GM18508 (cell line): ENCODE measurements around the gene NINJ2.
"Not testable (repeated sequence)": the region's sequence is repeated elsewhere in the genome, so short reads cannot be mapped to it uniquely, and the experiment has no call there.

ENCODE experiments used
- ATAC-seq: cut with Tn5 transposase; IDR thresholded peaks from one replicate; pipeline ENCODE4 v1.9.1; 2021; ENCODE audit warnings: moderate number of reproducible peaks; ENCODE audit not compliant: insufficient read depth, unreplicated experiment

Gene NINJ2

DNA sequence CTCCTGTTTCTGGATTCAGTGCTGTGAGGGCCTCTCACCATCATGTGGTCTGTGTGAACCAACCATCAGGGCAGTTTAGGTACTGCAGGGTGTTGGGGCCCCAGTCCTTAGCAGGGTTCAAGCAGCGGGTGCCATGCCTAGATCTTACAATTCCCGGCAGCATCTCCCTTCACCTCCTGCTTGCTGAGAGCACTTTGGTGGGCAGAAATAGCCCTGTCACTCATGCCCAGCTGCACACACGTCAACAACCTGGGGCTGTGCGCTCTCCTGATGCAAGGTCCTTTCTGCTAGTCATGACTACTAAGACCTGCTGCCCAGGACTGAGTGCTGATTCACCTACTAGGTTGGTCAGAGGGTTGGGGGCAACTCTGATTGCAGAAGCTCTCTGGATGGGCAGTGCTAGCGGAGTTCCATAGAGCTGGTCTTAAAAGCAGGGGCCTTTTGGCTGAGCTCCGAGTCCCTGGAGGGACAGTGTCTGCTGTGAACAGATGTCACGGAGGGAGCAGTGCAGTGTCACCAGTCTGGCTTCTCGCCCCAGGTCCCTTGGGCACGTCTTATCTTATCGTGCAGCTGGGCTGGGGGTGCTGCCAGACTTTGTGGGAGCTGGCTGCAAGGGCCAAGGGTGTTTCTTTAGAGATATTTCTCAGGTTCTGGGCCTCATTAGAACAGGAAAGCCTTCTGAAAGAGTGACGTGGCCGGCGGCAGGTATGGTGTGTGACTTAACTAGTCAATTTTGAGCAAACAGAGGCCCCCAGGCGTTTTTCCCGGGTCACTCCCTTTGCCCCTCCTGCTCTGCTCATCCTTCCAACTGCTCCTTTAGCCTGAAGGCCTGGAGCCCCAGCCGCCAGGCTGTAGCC is 71.8 kb downstream of the NINJ2 start:
- ATAC-seq: no peak

DNA sequence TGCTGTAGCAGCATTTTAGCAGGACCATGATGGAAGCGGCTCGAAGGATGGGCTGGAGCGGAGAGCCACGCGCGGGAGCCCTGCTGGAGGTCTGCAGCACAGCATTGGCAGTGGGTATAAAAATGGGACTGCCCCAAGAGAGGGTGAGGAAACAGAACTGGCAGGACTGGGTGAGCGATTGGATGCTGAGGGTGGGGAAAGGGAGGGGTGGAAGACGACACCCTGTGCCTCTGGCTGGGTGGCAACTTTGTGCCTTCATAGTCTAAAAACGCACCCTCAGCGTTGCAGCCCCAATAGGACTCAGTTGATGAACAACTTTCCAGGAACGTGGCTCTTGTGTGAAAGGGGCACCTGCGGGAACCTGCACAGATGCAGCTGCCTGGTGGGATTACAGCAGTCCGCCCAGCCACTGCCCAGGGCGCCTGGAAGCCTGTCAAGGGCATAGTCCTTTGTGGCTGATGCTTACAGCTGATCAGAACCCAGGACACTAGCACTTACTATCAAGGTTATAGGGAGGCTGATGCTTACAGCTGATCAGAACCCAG is 73.0 kb downstream of the NINJ2 start:
- no peak for ATAC-seq

DNA sequence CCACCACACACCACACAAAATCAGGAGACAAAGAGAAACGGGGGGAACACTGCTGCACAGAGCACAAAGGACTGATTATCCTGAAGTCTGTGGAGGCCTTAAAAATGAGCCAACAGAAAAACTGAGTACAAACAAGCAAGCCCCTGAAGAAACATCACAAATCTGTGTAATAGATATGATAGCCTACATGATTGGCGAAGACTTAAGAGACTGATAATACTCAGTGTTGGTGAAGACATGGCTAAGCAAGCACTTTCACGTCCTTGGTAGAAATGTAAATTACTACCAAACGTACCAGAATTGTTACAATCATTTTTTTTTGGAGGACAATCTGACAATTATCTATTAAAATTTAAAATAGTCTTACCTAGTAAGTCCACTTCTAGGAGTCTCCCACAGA is 74.6 kb downstream of the NINJ2 start:
- ATAC-seq: no peak

DNA sequence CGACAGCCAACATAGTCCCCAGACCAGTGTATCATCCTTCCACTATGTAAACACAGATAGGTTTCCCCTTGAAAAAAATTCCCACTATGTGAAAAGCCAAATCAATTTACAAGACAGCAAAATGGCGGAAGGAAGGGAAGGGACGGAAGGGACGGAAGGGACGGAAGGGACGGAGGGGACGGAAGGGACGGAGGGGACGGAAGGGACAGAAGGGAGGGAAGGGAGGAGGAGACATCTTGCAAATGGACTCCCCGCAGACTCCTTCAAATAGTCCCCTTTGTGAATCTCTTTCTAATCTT is 75.3 kb downstream of the NINJ2 start:
- ATAC-seq: no peak

DNA sequence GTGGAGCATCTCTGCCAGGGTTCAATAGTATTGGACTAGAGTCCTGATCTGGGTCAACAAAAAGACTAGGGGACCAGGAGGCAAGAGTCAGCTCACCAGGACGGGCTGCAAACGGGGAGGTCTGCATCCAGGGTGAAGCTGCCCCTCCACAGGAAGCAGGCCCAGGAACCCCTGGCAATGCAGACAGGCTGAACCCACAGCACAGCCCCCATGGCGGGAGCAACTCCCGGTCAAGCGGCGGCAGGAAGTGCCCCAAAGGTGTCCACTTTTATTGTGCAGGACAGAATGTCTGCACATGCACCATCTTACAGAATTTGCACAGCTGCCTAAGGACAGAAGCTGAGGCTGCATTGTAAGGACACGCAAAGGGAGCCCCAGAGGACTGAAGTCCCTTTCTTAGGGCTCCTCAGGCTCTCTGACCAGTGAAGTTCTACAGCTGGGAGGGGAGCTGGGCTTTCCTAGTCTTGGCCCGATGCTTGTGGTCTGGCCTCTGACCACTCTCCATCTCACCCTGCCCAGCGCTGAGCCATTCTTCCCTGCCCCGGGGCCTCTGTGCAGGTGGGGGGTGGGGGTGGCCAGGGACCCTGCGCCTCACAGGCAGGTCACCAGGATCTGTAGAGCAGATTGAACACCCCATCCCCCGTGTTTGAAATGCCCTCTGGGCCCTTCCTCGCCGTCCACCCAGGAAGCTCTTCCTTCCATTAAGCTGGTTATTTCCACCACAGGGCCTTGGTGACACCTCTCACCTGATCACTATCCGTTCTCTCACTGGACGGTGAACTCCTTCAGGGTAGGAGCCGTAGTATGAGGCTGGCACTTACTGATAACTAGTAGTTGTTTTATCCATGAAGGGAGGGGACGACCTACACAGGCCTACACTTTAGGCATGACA is 75.9 kb downstream of the NINJ2 start:
- ATAC-seq: no peak

DNA sequence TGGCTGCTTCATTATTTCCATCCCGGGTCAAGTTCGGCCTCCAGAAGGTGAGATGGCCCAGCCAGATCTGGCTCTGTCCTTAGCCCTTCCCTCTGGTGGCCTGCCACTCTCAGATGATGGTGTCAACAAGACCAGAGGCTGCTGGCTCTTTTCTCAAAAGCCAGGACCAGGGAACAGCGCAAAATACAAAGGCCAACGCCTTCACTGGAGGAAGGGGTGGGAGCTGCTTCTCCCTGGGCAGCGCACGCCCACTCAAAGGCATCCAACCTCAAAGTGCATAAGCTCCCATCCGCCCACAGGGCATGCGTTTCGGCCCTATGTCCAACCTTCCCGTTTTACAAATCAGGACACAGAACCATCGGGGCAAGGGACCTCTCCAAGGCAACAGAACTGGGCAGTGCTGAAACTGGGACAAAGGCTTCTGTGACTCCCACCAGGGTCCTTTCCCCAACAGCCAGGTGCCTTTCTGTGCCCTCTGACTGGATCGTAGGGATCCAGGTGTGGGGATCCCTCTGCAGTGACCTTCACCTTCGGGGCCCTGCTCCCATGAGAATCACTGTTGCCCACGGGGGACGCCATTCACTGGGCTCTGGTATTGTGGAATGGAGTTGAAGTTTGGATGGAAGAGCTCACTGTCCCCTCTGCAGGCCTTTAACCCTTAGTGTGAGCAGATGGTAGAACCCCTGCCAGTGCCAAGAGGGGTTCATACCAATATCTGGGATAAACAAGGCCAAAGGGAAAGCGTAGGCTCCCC is 76.8 kb downstream of the NINJ2 start:
- ATAC-seq: no peak

DNA sequence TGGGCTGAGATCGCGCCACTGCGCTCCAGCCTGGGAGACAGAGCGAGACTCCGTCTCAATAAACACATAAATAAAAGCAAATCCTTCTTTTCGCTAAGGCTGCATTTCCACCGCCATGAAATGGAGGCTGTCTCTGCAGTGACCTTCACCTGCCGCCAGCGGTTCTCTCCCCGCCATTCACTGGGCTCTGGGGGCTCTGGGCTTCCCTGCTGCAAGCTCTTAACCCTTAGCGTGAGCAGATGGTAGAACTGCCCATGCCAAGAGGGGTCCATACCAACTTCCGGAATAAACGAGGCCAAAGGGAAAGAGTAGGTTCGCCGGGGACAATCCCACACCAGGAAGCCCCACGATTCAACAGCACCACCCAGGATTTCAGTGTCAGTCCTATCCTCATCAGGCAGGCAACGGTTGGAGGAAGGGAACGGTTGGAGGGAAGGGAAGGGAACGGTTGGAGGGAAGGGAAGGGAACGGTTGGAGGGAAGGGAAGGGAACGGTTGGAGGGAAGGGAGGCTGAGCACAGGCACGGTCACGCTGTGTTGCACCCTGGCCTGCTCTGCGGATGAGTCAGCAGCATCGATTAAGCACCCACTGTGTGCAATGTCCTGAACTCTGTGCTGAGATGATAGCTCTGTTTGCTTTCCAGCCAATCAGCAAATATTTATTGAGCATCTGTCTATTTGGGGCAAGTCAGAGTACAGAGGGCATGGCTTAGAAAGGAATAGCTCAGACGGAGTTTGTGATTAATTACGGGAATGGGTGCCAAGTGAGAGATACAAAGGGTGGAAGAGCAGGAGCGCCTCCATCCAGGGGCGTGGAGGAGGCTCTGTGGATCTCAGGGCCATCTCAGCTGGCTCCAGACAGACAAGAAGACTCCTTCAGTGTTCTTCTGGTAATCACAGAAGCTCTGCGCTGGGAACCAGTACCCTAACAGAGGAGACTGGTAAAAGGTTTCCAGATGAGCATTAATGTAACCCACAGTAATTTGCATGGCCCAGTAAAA is 77.9 kb downstream of the NINJ2 start:
- ATAC-seq: no peak

DNA sequence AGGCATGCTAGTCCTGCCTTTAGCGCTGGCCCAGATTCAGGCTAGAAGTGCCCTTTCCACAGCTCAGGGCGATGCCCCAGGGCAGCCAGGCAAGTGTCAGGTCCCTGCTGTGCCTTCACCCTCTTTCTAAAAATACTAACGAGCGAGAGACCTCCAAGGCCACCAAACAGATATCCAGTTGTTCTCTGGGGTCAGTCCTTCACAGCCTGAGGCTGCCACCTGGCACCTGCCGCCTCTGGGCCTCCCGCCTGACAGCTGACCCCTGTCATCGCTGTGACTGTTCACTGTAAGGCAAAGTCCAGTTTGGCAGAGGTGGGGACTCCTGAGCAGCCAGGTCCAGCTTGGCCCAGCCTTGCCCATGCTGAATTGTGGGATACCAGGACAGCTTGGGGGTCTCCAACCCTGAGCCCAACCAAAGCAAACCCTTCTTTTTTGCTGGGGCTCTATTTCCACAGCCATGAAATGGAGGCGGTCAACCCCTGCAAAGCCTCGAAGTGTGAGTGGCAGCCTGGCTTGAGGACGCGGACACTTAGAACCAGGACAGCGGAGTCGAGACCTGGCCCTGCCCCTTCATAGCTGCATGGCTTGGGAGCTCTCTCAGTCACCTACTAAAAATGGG is 79.9 kb downstream of the NINJ2 start:
- ATAC-seq: no peak

DNA sequence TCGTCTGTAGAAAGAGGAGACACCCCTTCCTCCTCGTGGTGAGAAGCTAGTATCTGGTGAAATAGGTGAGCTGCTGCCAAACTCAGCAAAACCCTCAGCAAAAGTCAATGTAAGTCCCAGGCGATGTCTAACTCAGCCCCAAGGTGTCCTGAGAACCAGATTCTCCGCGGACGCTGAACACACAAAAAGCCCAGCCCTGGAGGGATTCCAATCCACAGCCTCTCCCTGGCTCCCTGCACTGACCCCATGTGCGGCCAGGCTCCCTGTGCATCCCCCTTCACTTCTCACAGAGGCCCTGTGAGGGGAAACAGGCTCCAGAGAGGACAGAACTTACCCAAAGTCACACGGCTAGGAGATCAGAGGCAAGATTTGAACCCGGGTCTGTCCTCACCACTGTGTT is 81.5 kb downstream of the NINJ2 start:
- no peak for ATAC-seq

DNA sequence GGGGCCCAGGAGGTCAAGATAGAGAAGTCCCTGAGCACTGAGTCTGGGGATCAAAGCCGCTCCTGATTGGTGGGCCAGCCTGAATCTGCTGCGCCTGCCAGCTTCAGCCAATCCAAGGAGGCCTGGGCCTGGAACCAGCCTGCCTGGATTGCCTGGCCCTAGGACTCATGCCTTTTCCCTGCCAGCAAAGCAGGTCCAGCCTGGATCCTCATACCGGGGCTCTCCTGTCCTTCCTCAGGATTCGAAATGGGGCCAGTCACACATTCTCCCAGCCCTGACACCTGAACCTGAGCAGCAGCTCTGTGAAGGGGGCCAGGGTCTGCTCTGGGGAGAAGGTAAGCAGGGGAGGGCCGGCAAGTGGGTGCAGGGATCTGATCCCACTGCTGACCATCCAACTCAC is 81.9 kb downstream of the NINJ2 start:
- ATAC-seq: no peak

DNA sequence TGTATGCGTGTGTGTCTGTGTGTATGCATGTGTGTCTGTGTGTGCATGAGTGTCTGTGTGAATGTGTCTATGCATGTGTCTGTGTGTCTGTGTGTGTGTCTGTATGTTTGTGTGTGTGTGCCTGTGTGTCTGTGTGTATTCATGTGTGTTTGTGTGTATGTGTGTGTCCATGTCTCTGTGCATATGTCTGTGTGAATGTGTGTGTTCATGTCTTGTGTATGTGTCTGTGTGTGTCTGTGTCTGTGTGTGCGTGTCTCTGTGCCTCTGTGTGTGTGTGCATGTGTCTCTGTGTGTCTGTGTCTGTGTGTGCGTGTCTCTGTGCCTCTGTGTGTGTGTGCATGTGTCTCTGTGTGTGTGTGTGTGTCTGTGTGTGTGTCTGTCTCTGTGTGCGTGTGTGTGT is 82.4 kb downstream of the NINJ2 start:
- no peak for ATAC-seq

DNA sequence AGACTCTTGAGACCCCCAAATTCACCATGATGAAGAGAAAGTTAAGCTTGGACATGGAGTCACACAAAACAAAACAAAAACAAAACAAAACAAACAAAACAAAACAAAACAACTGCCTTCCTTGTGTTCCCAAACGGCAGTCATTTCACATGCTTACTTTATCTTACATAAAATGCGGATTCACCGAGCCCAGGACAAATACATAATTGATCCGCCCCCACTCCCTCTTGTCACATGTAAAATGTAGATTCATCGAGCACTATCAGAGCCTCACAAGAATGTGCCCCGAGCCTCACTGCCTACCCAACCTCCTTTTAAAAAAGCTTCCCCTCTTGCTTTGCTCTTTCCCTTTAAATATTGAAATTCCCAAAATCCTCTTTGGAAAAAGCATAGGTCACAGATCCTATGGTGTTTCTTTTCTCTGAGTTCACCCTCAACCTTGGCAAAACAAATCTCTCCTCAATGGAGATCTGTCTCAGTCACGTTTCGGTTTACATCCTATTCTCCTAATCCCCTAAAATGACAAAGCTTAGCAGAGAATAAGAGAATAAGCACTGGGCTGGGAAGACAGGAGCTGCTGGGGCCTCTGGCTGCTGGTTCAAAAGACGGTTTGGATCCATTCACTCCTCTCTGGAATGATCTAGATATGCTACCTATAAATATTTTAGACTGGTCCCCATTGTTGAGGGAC is 83.7 kb downstream of the NINJ2 start:
- no peak for ATAC-seq

DNA sequence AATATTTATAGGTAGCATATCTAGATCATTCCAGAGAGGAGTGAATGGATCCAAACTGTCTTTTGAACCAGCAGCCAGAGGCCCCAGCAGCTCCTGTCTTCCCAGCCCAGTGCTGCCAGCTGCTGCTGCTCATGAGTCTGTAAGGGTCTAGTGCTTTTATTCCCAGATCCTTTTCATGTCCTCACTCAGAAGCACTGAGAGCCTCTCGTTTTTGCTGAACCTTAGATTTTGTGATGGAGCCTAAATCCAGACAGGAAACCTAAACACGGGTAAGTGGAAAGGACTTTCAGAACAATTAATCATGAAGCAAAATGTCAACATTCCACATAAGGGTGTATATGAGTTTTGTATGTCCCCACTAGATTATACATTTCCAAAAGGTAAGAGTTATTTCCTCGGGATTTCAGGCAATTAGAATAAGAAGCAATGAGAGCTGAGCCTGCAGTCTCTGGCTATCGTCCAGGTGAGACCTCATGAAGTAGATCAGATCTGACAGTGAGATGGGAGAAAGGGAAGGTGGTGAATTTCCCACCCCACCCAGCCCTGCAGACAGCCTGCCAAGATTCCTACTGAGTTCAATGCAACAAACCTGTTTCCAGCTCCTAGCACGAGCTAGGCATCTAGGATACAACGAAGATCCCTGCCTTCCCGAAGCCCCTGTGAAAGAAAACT is 84.4 kb downstream of the NINJ2 start:
- ATAC-seq: no peak

DNA sequence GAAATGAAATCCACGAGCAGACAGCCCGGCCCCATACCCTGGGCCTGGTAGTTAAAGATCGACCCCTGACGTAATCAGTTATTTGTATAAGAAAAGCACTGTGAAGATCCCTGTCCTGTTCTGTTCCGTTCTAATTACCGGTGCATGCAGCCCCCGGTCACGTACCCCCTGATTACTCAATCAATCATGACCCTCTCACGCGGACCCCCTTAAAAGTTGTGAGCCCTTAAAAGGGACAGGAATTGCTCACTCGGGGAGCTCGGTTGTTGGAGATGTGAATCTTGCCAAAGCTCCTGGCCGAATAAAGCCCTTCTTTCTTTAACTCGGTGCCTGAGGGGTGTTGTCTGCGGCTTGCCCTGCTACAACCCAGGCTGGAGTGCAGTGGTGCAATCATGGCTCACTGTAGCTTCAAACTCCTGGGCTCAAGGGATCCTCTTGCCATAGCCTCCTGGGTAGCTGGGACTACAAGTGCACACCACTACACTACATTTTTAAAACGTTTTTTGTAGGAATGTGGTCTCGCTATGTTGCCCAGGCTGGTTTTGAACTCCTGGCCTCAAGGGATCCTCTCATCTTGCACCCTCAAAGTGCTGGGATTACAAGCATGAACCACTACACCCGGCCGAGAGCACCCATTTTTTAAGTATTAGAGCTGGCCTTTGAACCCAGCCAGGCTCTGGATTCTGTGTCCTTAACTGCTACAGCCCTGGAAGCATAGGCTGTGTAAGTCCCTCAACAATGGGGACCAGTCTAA is 85.1 kb downstream of the NINJ2 start:
- ATAC-seq: not testable (repeated sequence)

DNA sequence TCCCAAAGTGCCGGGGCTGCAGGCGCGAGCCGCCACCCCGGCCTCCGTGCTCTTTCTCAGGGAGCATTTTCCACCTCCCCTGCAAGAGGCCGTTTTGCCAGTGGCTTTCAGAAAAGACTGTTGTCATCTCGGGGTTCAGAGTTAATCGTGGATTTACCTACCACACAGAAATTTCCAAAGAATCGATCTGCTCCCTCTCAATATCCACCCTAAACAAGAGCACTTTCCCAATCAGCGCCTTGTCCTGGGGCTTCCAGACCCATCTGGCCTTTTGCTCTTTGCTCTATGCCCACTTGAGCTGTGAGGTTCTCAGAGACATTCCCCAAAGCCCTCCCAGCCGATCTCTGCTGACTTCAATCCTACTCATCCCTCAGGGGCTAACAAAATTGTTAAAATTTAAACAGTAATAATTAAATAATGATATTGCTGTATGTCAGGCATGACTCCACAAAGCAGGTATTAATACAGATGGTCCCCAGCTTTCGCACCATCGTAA is 86.6 kb downstream of the NINJ2 start:
- no peak for ATAC-seq

DNA sequence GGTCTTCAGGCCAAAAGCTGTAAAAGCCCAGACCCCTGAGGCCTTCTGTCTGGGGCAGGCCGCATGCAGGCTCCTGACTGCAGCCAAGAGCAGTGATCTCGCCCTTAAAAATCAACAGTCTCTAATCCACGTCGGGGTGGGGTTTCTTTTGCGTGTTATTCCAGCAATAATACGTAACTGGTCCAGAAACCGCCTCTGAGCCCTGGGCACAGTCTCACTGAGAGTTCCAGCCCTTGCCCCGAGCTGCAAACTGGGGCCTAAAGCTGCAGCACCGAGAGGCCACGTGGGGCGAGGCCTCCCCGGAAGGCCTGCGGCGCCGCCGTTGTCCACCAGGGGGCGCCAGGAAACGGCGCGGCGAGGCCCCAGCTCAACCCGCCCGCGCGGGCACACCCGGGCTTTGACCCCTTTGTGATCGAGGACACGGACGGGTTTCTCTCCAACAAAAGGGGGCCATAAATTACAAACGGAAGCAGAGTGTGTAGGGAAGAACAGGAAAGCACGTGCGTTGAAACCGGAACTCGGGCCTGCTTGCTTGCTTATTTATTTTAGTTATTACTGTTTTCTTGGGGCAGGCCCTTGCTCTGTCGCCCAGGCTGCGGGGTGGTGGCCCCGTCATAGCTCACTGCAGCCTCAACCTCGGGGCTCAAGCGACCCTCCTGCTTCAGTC is 87.2 kb downstream of the NINJ2 start:
- ATAC-seq: no peak

DNA sequence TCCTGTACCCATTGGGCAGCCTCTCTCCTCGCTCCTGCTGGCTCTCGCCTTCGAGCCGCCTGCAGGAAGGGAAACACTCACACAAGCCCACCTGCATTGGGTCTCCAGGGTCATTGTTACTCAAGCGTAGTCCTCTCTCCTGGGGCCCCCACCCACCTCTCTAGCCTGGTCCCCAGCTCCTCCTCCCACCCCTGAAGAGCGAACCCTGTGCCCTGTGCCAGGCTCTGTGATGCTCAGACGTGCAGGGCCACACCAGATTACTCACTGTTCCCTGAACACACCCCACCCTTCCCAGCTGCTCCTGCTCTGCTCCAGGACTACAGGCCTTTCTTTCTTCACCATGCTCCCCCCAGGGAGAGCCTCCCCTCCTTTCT is 88.1 kb downstream of the NINJ2 start:
- ATAC-seq: no peak
